GM18507 (cell line): ENCODE data around the gene SMIM41.
A peak's percentile ranks its signal among the peaks of the same experiment; 100 is the strongest.

Experiments
- DNase-seq: peaks from one replicate; pipeline ENCODE4 v3.0.0; 2011; ENCODE audit warnings: low read depth; ENCODE audit not compliant: insufficient read length; ENCODE audit errors: extremely low spot score
- FAIRE-seq: peaks from 2 replicates; lab custom pipeline; 2011; peaks lifted over from hg19 to GRCh38; lab: Jason Lieb, UNC

Gene SMIM41

GRCh38 chr12:52050116-52050757 lies 29.3 kb upstream of the SMIM41 start:
- FAIRE-seq (no peak), DNase-seq (no peak)

- FAIRE-seq (peak; percentile 73), DNase-seq (peak; percentile 93)
Measured at GRCh38 chr12:52050758-52051541, 28.6 kb upstream of the SMIM41 start, which contains the start of gene NR4A1. Gene NR4A1, plus strand, starts transcription at chr12:52051442. Its CDS starts 2,887 bp downstream, at chr12:52054329.

GRCh38 chr12:52052468-52053186 lies 26.9 kb upstream of the SMIM41 start:
- no peak for FAIRE-seq
- no peak for DNase-seq

- DNase-seq (no peak), FAIRE-seq (no peak)
Measured at GRCh38 chr12:52053536-52054209, 25.8 kb upstream of the SMIM41 start.

GRCh38 chr12:52054231-52054832 lies 25.2 kb upstream of the SMIM41 start:
- FAIRE-seq (no peak), DNase-seq (no peak)

- no peak for DNase-seq
- no peak for FAIRE-seq
Measured at GRCh38 chr12:52054833-52055730, 24.4 kb upstream of the SMIM41 start.

GRCh38 chr12:52055731-52056711 lies 23.5 kb upstream of the SMIM41 start:
- FAIRE-seq, result no peak
- no peak for DNase-seq

GRCh38 chr12:52056801-52057637 lies 22.5 kb upstream of the SMIM41 start:
- FAIRE-seq (no peak), DNase-seq (no peak)

GRCh38 chr12:52057638-52058576 lies 21.6 kb upstream of the SMIM41 start:
- no peak for DNase-seq
- FAIRE-seq, result no peak

- no peak for DNase-seq
- FAIRE-seq, result no peak
Measured at GRCh38 chr12:52058631-52059361, 20.7 kb upstream of the SMIM41 start.

- DNase-seq (no peak), FAIRE-seq (no peak)
Measured at GRCh38 chr12:52059582-52060497, 19.7 kb upstream of the SMIM41 start.

GRCh38 chr12:52060498-52061177 lies 18.9 kb upstream of the SMIM41 start:
- no peak for DNase-seq
- no peak for FAIRE-seq

- DNase-seq (no peak), FAIRE-seq (no peak)
Measured at GRCh38 chr12:52061470-52062166, 17.9 kb upstream of the SMIM41 start.
